ENCODE measurements around the gene CR1L. TPM values are rescaled to one million over a fixed set of nuclear protein-coding genes. Genes with fewer than 3 reads are reported as not detected.
"Not testable (repeated sequence)": the region's sequence is repeated elsewhere in the genome, so short reads cannot be mapped to it uniquely, and the experiment has no call there.

CR1L gene
- total and polyA plus RNA-seq, 10 donors, result 0.63 to 7.1 (median 1.3) TPM

- Histone ChIP-seq H3K36me3 (peaks cover 3 to 98% (median 41%) of the 10 kb centered on the region in 6 donors), H3K9me3 (peaks cover 0 to 6% (median 0%) of the 10 kb centered on the region in 8 donors), H3K4me3 (no peak overlapping the region), H3K4me1 (no peaks in the 10 kb centered on the region), H3K27me3 (replicated peaks in 1 of 7) (no peaks in the 10 kb centered on the region), H3K27ac (no peak overlapping the region)
- 85 to 96% (median 89%) methylated on average over 9 to 11 of the region's 11 CpGs for whole genome bisulfite sequencing, 5 donors
- no peak for DNase-seq
- TF ChIP-seq POLR2A (IDR thresholded peaks at IDR 0.05), result no peak
- peak in 1 of 3 donors; percentile 24 for TF ChIP-seq POLR2AphosphoS5 (IDR thresholded peaks at IDR 0.05)
- TF ChIP-seq, protein P1, sequence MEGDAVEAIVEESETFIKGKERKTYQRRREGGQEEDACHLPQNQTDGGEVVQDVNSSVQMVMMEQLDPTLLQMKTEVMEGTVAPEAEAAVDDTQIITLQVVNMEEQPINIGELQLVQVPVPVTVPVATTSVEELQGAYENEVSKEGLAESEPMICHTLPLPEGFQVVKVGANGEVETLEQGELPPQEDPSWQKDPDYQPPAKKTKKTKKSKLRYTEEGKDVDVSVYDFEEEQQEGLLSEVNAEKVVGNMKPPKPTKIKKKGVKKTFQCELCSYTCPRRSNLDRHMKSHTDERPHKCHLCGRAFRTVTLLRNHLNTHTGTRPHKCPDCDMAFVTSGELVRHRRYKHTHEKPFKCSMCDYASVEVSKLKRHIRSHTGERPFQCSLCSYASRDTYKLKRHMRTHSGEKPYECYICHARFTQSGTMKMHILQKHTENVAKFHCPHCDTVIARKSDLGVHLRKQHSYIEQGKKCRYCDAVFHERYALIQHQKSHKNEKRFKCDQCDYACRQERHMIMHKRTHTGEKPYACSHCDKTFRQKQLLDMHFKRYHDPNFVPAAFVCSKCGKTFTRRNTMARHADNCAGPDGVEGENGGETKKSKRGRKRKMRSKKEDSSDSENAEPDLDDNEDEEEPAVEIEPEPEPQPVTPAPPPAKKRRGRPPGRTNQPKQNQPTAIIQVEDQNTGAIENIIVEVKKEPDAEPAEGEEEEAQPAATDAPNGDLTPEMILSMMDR (IDR thresholded peaks at IDR 0.05 in 8 of 11, conservative IDR thresholded peaks at IDR 0.05 in 3 of 11), result no peak
- intact Hi-C loops (cut with DNase I; ENCODE audit: low total_unique reads), result no loop called here
These were observed 32.2 kb upstream of the CR1L start for GRCh38 chr1:207612762-207613161.

- no peak for TF ChIP-seq POLR2A (IDR thresholded peaks at IDR 0.05)
- no peak for TF ChIP-seq POLR2AphosphoS5 (IDR thresholded peaks at IDR 0.05)
- TF ChIP-seq, protein P1 (IDR thresholded peaks at IDR 0.05 in 8 of 11, conservative IDR thresholded peaks at IDR 0.05 in 3 of 11), result peak in 10 of 11 experiments; percentile 21 to 73 (median 68)
- 52 to 56% (median 54%) methylated on average over 7 of the region's 7 CpGs for WGBS, 5 donors
- H3K27me3 ChIP-seq (replicated peaks in 1 of 7), result no peaks in the 10 kb centered on the region
- H3K36me3 ChIP-seq, result peaks cover 0 to 98% (median 21%) of the 10 kb centered on the region in 6 donors
- DNase-seq, result no peak
- no peak overlapping the region for H3K27ac ChIP-seq
- no peaks in the 10 kb centered on the region for H3K9me3 ChIP-seq
- peaks cover 0 to 7% (median 0%) of the 10 kb centered on the region in 6 donors for H3K4me1 ChIP-seq
- H3K4me3 ChIP-seq, result no peak overlapping the region
- intact Hi-C loops (cut with DNase I; ENCODE audit: low total_unique reads), result no loop called here
These were observed 24.9 kb upstream of the CR1L start for GRCh38 chr1:207619871-207620542.

DNA sequence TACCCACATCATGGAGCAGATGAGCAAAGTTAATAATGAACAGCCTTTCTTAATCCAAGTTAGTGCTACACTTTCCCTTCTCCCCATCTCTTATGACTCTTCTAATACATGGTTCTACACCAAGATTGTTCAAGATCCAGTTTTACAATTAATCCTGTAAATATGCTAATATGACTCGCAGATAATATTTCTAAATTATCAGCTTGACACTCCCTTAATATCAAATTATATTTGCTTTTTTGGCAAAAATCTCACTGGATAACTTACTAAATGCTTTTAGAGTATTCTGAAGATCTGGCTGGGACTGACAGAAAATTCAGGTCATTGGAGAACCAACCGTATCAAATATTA lies 24.4 kb upstream of the CR1L start:
- Histone ChIP-seq H3K27me3 (replicated peaks in 1 of 7) (no peaks in the 10 kb centered on the region), H3K4me1 (peaks cover 0 to 7% (median 0%) of the 10 kb centered on the region in 6 donors), H3K4me3 (no peak overlapping the region), H3K36me3 (peaks cover 0 to 98% (median 20%) of the 10 kb centered on the region in 6 donors), H3K9me3 (no peaks in the 10 kb centered on the region), H3K27ac (no peak overlapping the region)
- TF ChIP-seq, protein P1 (IDR thresholded peaks at IDR 0.05 in 8 of 11, conservative IDR thresholded peaks at IDR 0.05 in 3 of 11), result peak in 5 of 11 experiments; percentile 1 to 48 (median 32)
- no peak for TF ChIP-seq POLR2A (IDR thresholded peaks at IDR 0.05)
- TF ChIP-seq POLR2AphosphoS5 (IDR thresholded peaks at IDR 0.05), result no peak
- no peak for DNase-seq
- intact Hi-C loops (cut with DNase I; ENCODE audit: low total_unique reads), result no loop called here
- 93 to 99% (median 95%) methylated on average over 2 of the region's 2 CpGs for WGBS, 5 donors

DNA sequence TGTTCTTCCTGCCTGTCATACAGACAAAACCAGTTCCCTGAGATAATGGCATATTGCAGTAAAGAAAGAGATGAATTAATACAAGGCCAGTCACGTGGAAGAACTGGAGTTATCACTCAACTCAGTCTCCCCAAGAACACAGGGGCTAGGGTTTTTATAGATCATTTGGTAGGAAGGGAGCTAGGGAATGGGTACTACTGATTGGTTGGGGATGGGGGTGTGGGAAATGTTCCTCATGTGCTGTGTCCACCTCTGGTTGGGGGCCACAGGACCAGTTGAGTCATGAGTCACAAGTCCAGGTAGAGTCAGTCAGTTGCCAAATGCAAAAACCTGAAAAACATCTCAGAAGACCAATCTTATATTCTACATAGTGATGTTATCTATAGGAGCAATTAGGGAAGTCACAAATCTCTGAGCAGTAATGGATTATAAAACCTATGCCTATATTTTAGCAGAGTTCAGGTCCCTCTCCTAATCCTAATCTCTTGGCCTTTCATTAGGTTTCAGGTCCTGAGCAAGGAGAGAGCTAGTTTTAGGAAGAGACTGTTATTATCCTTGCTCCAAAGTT lies 19.3 kb upstream of the CR1L start:
- WGBS, 5 donors, result 69 to 95% (median 91%) methylated on average over 1 of the region's 1 CpG

More for the DNA sequence above, 19.3 kb upstream of the CR1L start:
- H3K4me1 ChIP-seq; H3K9me3 ChIP-seq; DNase-seq; H3K27me3 ChIP-seq (replicated peaks in 1 of 7); H3K27ac ChIP-seq; H3K4me3 ChIP-seq; intact Hi-C loops (cut with DNase I; ENCODE audit: low total_unique reads): not testable (repeated sequence)
- peaks cover 0 to 93% (median 7%) of the 10 kb centered on the region in 6 donors for H3K36me3 ChIP-seq
